DND-41 (cell line): ENCODE results near the gene ASPN.

Experiments used
- ATAC-seq: fragments of 200-7000 bp; cut with Tn5 transposase; 3 replicates; pipeline ENCODE4 v1.9.1; 2021; ENCODE audit warnings: low read depth; ENCODE audit not compliant: insufficient read depth
- DNase-seq: peaks from one replicate; pipeline ENCODE4 v3.0.0-alpha.2; 2020
- H2AFZ ChIP-seq: 2 replicates; pipeline ENCODE4 v1.6.0; 2012; ENCODE audit warnings: low read depth, low read length
- H3K27ac ChIP-seq: 2 replicates; pipeline ENCODE4 v1.5.1; 2012; ENCODE audit warnings: low read length, inconsistent platforms
- H3K27me3 ChIP-seq: fragments of 200-600 bp; sonication (generic); 2 replicates; pipeline ENCODE4 v1.6.0; 2012; ENCODE audit warnings: low read length, mild to moderate bottlenecking, inconsistent platforms; ENCODE audit not compliant: insufficient read depth, poor library complexity
- H3K36me3 ChIP-seq: 2 replicates; pipeline ENCODE4 v1.5.1; 2012; ENCODE audit warnings: low read length, inconsistent platforms; ENCODE audit not compliant: insufficient read depth
- H3K4me1 ChIP-seq: 2 replicates; pipeline ENCODE4 v1.5.1; 2012; ENCODE audit warnings: mild to moderate bottlenecking, low read length; ENCODE audit not compliant: insufficient read depth
- H3K4me2 ChIP-seq: 2 replicates; pipeline ENCODE4 v1.6.0; 2012; ENCODE audit warnings: mild to moderate bottlenecking, moderate library complexity, low read length, inconsistent platforms; ENCODE audit not compliant: insufficient read depth
- H3K4me3 ChIP-seq, 2 experiments: fragments of 200-600 bp in 1 of 2; shearing (Covaris generic) in 1 of 2; 2 replicates each; pipeline ENCODE4 v1.5.1; 2012 to 2016; ENCODE audit warnings: inconsistent platforms in 2 of 2, low read length in 2 of 2, mild to moderate bottlenecking in 2 of 2, low read depth in 1 of 2, moderate library complexity in 1 of 2
- H3K79me2 ChIP-seq: 2 replicates; pipeline ENCODE4 v1.6.0; 2012; ENCODE audit warnings: low read length, inconsistent platforms; ENCODE audit not compliant: insufficient read depth
- H3K9ac ChIP-seq: 2 replicates; pipeline ENCODE4 v1.6.0; 2012; ENCODE audit warnings: low read depth, mild to moderate bottlenecking, inconsistent platforms, low read length, moderate library complexity
- H3K9me3 ChIP-seq: 2 replicates; pipeline ENCODE4 v1.5.1; 2012; ENCODE audit warnings: low read length, moderate library complexity, mild to moderate bottlenecking, inconsistent platforms; ENCODE audit not compliant: insufficient read depth, severe bottlenecking
- H4K20me1 ChIP-seq: 2 replicates; pipeline ENCODE4 v1.6.0; 2012; ENCODE audit warnings: low read length; ENCODE audit not compliant: insufficient read depth
- CTCF ChIP-seq: IDR thresholded peaks from 2 replicates; pipeline ENCODE4 v1.5.1; 2012; ENCODE audit warnings: borderline replicate concordance, low read length, moderate library complexity, mild to moderate bottlenecking; ENCODE audit not compliant: poor library complexity, severe bottlenecking; ENCODE audit errors: extremely low read depth
- EZH2 ChIP-seq: IDR thresholded peaks from 3 replicates; pipeline ENCODE4 v1.6.1; 2012; ENCODE audit warnings: borderline replicate concordance, low read depth, mild to moderate bottlenecking, moderate library complexity, low read length, inconsistent platforms; ENCODE audit not compliant: severe bottlenecking

The ASPN gene

GRCh38 chr9:92484563-92484962 is 2.3 kb upstream of the ASPN start:
- Histone ChIP-seq H3K9ac (no peak overlapping the region), H3K27me3 (no peaks in the 10 kb centered on the region), H3K4me1 (no peaks in the 10 kb centered on the region), H3K36me3 (no peaks in the 10 kb centered on the region; the same call in 1 of the 2 replicates), H4K20me1 (no peaks in the 10 kb centered on the region), H2AFZ (no peak overlapping the region), H3K27ac (no peak overlapping the region), H3K4me2 (no peak overlapping the region), H3K79me2 (no peaks in the 10 kb centered on the region), H3K9me3 (no peaks in the 10 kb centered on the region), H3K4me3 (no peak overlapping the region)
- TF ChIP-seq EZH2, result no peak
- no peak for TF ChIP-seq CTCF
- ATAC-seq (no peak), DNase-seq (no peak)

DNA sequence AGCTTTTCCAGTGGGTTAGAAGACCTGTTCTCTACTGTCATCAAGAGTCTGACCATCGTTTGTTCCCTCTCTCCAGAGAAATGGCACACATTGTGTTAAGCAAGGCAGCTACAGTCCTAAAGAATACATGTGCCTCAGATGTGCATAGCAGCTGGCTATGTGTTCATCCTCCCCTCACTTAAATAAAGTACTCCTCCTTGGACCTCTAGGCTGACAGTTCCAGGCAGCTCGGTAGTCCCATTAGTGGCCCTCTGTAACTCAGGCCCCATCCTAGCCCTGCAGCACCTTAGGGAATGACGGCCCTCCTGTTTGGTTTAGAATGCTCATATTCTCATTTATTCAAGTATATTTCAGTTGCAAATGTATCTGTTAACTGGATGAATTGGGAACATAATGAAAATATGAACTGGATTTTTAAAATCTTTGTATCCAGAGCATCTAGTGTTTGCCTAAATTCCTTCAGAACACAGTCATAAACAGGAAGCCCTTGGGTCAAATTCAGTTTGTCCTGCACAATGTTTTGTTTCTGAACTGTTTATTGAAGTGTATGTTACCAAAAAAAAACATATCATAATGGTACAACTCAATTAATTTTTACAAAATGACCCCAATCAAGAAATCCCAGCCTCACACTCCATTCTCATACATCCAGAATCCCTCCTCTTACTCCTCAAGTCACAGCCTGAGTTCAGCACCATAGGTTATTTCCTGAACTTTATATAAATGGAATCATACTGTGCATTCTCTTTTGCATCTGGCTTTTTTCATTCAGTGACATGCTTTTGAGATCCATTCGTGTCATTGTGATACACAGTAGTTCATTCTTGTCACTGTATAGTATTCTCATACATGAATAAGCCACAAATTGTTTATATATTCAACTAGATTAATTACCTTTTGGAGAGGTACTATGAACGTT is 1.6 kb upstream of the ASPN start:
- H3K4me3 ChIP-seq, result no peak overlapping the region
- H3K9me3 ChIP-seq, result no peaks in the 10 kb centered on the region
- TF ChIP-seq CTCF (no peak), EZH2 (no peak)
- no peak overlapping the region for H3K27ac ChIP-seq
- no peak overlapping the region for H2AFZ ChIP-seq
- no peaks in the 10 kb centered on the region for H3K27me3 ChIP-seq
- H3K4me2 ChIP-seq, result no peak overlapping the region
- no peaks in the 10 kb centered on the region; the same call in 1 of the 2 replicates for H3K36me3 ChIP-seq
- no peaks in the 10 kb centered on the region for H3K4me1 ChIP-seq
- H3K79me2 ChIP-seq, result no peaks in the 10 kb centered on the region
- H3K9ac ChIP-seq, result no peak overlapping the region
- DNase-seq, result no peak
- no peaks in the 10 kb centered on the region; the same call in 1 of the 2 replicates for H4K20me1 ChIP-seq
- ATAC-seq, result no peak

GRCh38 chr9:92482805-92483204 is 499 bp upstream of the ASPN start:
- Histone ChIP-seq H3K36me3 (no peaks in the 10 kb centered on the region; the same call in 1 of the 2 replicates), H3K4me1 (no peaks in the 10 kb centered on the region), H3K9me3 (no peaks in the 10 kb centered on the region), H3K79me2 (no peaks in the 10 kb centered on the region), H2AFZ (no peak overlapping the region), H3K27me3 (no peaks in the 10 kb centered on the region), H3K9ac (no peak overlapping the region), H3K27ac (no peak overlapping the region), H3K4me3 (no peak overlapping the region), H4K20me1 (no peaks in the 10 kb centered on the region; the same call in 1 of the 2 replicates), H3K4me2 (no peak overlapping the region)
- ATAC-seq (no peak), DNase-seq (no peak)
- TF ChIP-seq CTCF, result no peak
- TF ChIP-seq EZH2, result no peak
